NB4 (cell line): Measurements from ENCODE around the gene DNAH14.
"Not testable (repeated sequence)": the region's sequence is repeated elsewhere in the genome, so short reads cannot be mapped to it uniquely, and the experiment has no call there.

Source experiments
- DNase-seq: peaks from one replicate; pipeline ENCODE4 v3.0.0; 2010; ENCODE audit warnings: low read depth
- H3K4me3 ChIP-seq: one replicate; pipeline ENCODE4 v1.5.1; 2011; ENCODE audit warnings: mild to moderate bottlenecking, low read depth, low read length, moderate library complexity
- MYC ChIP-seq: IDR thresholded peaks from 2 replicates; pipeline ENCODE4 v1.6.1; 2011; ENCODE audit warnings: low read depth, low read length
- POLR2A ChIP-seq: IDR thresholded peaks from 2 replicates; pipeline ENCODE4 v1.6.1; 2011; ENCODE audit warnings: mild to moderate bottlenecking; ENCODE audit not compliant: insufficient read length; ENCODE audit errors: extremely low read depth
- TF ChIP-seq, protein P1 (sequence below): IDR thresholded peaks from 2 replicates; pipeline ENCODE4 v1.6.1; 2011; ENCODE audit warnings: low read depth, low read length
- TF ChIP-seq, protein P2 (sequence below): IDR thresholded peaks from one replicate; pipeline ENCODE4 v1.5.1; 2012; ENCODE audit warnings: low read depth, low read length

Gene DNAH14

DNA sequence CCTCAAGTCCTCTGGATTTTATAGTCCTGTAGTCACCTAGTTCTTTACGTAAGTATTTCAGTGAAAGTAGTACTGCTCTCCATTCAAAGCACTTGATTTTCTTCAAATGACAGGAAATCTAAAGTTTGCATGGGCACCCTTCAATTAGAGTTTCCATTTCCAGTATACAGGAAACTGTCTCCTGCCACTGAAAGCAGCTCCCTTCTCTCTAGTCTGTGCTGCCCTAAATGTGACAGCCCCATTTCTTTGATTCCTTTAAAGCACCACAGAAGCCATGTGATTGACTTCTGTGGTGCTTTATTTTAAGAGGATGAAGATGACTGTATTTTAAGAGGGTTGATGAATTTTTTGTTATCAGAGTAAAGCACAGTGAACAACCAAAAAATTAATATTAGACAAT lies 226.1 kb downstream of the DNAH14 start:
- no peak overlapping the region for H3K4me3 ChIP-seq
- no peak for DNase-seq
- TF ChIP-seq, protein P1, sequence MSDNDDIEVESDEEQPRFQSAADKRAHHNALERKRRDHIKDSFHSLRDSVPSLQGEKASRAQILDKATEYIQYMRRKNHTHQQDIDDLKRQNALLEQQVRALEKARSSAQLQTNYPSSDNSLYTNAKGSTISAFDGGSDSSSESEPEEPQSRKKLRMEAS = no peak
- TF ChIP-seq POLR2A (no peak), MYC (no peak)
- TF ChIP-seq, protein P2, sequence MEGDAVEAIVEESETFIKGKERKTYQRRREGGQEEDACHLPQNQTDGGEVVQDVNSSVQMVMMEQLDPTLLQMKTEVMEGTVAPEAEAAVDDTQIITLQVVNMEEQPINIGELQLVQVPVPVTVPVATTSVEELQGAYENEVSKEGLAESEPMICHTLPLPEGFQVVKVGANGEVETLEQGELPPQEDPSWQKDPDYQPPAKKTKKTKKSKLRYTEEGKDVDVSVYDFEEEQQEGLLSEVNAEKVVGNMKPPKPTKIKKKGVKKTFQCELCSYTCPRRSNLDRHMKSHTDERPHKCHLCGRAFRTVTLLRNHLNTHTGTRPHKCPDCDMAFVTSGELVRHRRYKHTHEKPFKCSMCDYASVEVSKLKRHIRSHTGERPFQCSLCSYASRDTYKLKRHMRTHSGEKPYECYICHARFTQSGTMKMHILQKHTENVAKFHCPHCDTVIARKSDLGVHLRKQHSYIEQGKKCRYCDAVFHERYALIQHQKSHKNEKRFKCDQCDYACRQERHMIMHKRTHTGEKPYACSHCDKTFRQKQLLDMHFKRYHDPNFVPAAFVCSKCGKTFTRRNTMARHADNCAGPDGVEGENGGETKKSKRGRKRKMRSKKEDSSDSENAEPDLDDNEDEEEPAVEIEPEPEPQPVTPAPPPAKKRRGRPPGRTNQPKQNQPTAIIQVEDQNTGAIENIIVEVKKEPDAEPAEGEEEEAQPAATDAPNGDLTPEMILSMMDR = no peak

DNA sequence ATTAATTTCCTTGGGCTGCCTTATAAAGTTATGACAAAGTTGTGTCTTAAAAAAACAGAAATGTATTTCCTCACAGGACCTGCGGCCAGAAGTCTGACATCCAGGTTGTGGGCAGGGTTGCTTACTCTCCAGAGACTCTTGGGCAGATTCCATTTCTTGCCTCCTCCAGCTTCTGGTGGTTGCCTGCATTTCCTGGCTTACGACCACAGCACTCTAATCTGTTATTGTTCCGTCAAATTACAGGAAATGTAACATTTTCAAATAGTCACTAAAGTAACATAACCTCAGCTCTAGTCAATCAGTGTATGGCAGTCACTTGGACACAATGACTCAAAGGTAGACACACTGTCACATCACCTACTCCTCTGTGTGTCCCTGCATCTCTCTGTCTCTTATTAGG lies 226.8 kb downstream of the DNAH14 start:
- peak; percentile 89 for DNase-seq
- TF ChIP-seq, protein P1 = no peak
- TF ChIP-seq, protein P2 = no peak
- no peak for TF ChIP-seq MYC
- TF ChIP-seq POLR2A = no peak
- H3K4me3 ChIP-seq = no peak overlapping the region

DNA sequence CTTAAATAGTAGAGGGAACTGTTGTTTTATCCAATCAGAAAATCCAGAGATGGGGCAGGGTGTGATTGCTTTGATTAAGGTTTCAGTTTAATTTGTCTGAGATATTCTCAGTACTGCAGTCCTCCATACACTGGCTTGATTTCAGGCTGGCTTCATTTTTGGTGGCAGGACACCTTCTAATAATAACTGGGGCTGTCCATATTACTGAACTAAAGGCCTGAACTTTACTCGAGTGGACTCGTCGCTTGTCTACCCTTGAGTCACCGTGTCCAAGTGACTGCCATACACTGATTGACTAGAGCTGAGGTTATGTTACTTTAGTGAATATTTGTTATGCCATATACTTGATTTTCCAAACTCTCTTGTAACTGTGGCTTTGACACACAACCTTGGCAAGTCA lies 228.8 kb downstream of the DNAH14 start:
- H3K4me3 ChIP-seq = no peak overlapping the region
- DNase-seq = no peak
- TF ChIP-seq POLR2A = no peak
- TF ChIP-seq MYC = no peak
- TF ChIP-seq, protein P2 = no peak
- TF ChIP-seq, protein P1 = no peak

DNA sequence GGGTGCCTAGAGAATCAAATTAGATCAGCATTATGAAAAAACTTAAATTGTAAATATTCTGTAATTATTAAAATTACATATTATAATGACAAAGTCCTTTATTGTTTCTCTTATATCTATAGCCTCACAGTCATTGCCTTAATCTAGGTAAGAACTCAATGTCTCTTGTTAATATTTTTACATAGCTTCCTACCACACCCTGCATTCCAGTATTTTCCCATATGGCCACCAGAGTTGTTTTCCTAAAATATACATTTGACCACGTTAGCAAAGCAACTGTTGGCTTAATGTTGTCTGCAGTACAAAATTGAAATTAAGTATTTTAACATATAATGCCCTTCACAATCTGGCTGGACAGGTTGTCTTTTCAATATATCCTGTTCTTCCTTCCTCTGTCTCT lies 230.3 kb downstream of the DNAH14 start:
- no peak for DNase-seq
- no peak for TF ChIP-seq POLR2A
- TF ChIP-seq, protein P2 = no peak
- TF ChIP-seq, protein P1 = no peak
- no peak for TF ChIP-seq MYC
- no peak overlapping the region for H3K4me3 ChIP-seq

DNA sequence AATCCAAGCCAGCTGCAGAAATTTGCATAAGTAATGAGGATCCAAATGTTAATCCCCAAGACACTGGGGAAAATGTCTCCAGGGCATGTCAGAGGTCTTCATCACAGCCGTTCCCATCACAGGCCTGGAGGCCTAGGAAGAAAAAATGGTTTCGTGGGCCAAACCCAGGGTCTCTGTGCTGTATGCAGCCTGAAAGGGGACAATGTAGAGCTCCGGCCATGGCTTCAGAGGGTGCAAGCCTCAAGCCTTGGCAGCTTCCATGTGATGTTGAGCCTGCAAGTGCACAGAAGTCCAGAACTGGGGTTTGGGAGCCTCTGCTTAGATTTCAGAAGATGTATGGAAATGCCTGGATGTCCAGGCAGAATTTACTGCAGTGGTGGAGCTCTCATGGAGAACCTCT lies 247.9 kb downstream of the DNAH14 start:
- H3K4me3 ChIP-seq = not testable (repeated sequence)
- peak; percentile 1 for DNase-seq

DNA sequence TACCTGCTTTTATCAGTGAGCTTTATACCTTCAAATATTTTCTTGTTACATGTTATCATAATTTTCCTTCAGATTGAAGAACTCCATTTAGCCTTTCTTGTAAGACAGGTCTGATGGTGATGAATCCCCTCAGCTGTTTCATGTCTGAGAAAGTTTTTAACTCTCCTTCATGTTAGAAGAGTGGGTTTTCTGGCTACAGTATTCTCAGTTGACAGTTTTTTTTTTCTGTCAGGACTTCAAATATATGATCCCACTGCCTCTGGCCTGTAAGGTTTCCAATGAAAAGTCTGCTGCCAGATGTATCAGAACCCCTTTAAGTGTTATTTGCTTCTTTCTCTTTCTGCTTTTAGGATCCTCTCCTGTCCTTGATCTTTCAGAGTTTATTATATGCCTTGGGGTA lies 250.2 kb downstream of the DNAH14 start:
- H3K4me3 ChIP-seq = no peak overlapping the region
- no peak for TF ChIP-seq MYC
- no peak for TF ChIP-seq POLR2A
- TF ChIP-seq, protein P1 = no peak
- TF ChIP-seq, protein P2 = no peak
- no peak for DNase-seq
